Lung (tissue), 16 donors: Measurements from ENCODE around the gene MDN1. TPM values are rescaled to one million over a fixed set of nuclear protein-coding genes. Genes with fewer than 3 reads are reported as not detected.

Experiments used
- ATAC-seq: fragments of 200-7000 bp; cut with Tn5 transposase; one replicate; pipeline ENCODE4 v1.9.1; 2020; ENCODE audit warnings: moderate number of reproducible peaks; ENCODE audit not compliant: insufficient read depth, low FRiP score
- DNase-seq, 3 donors: peaks; one replicate each; pipeline ENCODE4 v3.0.0-alpha.2; 2013 to 2017
- H3K27ac ChIP-seq, 2 donors: one replicate each; pipeline ENCODE4 v1.5.1; 2013; ENCODE audit warnings: mild to moderate bottlenecking in 2 of 2, moderate library complexity in 2 of 2, control low read depth in 1 of 2, inconsistent platforms in 1 of 2, low read depth in 1 of 2, low read length in 1 of 2
- H3K27me3 ChIP-seq, 3 donors: one replicate each; pipeline ENCODE4 v1.5.1; 2013; ENCODE audit warnings: low read length in 2 of 3; ENCODE audit not compliant: control insufficient read depth in 3 of 3, insufficient read depth in 3 of 3
- H3K36me3 ChIP-seq, 4 donors: one replicate each; pipeline ENCODE4 v1.5.1; 2013; ENCODE audit warnings: low read length in 4 of 4, mild to moderate bottlenecking in 1 of 4, moderate library complexity in 1 of 4; ENCODE audit not compliant: control insufficient read depth in 4 of 4, insufficient read depth in 4 of 4
- H3K4me1 ChIP-seq, 5 donors: one replicate each; pipeline ENCODE4 v1.5.1; 2013; ENCODE audit warnings: low read length in 5 of 5, mild to moderate bottlenecking in 2 of 5, moderate library complexity in 1 of 5; ENCODE audit not compliant: control insufficient read depth in 5 of 5, insufficient read depth in 5 of 5
- H3K4me3 ChIP-seq: one replicate; pipeline ENCODE4 v1.5.1; 2013; ENCODE audit warnings: mild to moderate bottlenecking, control low read depth, moderate library complexity
- H3K9ac ChIP-seq, 2 donors: one replicate each; pipeline ENCODE4 v1.5.1; 2013; ENCODE audit warnings: low read length in 2 of 2, control low read depth in 1 of 2; ENCODE audit not compliant: insufficient read depth in 1 of 2
- H3K9me3 ChIP-seq, 4 donors: one replicate each; pipeline ENCODE4 v1.5.1; 2013; ENCODE audit warnings: low read length in 3 of 4, mild to moderate bottlenecking in 1 of 4, moderate library complexity in 1 of 4; ENCODE audit not compliant: control insufficient read depth in 4 of 4, insufficient read depth in 3 of 4
- CTCF ChIP-seq: IDR thresholded peaks from 2 replicates; pipeline ENCODE4 v1.5.1; 2012; ENCODE audit warnings: mild to moderate bottlenecking; ENCODE audit errors: control extremely low read depth, extremely low read depth
- WGBS, 2 donors: extraction: QIAGEN DNeasy Blood & Tissue Kit; methylation state at CpG; one replicate each; pipeline ENCODE4 v1.1.7; 2013; 5-methylcytosine and 5-hydroxymethylcytosine counted together
- long read RNA-seq, 5 donors: transcript quantifications; one replicate each; lab custom pipeline, GENCODE V29; 2026
- polyA plus RNA-seq, 2 donors: library from polyadenylated mRNA; stranded (reverse); fragments of 200-250 nt; gene quantifications; one replicate each; pipeline ENCODE4 v1.2.1, GENCODE V29; 2013
- total RNA-seq, 2 donors: library from RNA; depleted of rRNA in 1 of 2; stranded (reverse); fragments of >200 nt in 1 of 2; gene quantifications; one replicate each; pipeline ENCODE4 v1.2.1, GENCODE V29; 2014 to 2021
- donor health status: control.
- donor health status: control.
- donor health status: Bipolar disorder and iron deficiency.
- donor health status: healthy.
- donor health status: DM: yes; HTN: yes; CAD: no.

MDN1 gene
- total RNA-seq (10 to 100 TPM; 31.3 to 32.0 TPM), polyA plus RNA-seq (10 to 100 TPM in 1 of 2 donors, 1 to 10 TPM in 1; 7.6 to 33.8 TPM)
- long read RNA-seq, donor 1, partial matches to known transcripts, result 7 of 22 reads
- long read RNA-seq, donor 1, other reads (novel, unspliced or antisense), result 15 of 22 reads
- long read RNA-seq, donor 2, result 0 reads
- long read RNA-seq, donor 3, result 0 reads
- long read RNA-seq, donor 4, partial matches to known transcripts, result 0 of 7 reads
- long read RNA-seq, donor 4, other reads (novel, unspliced or antisense), result 7 of 7 reads
- long read RNA-seq, donor 5, partial matches to known transcripts, result 0 of 19 reads
- long read RNA-seq, donor 5, other reads (novel, unspliced or antisense), result 19 of 19 reads

- H3K9ac ChIP-seq, result peak within 1 kb of the TSS; percentile 87 to 89
- peak; percentile 97 for ATAC-seq
- H3K27me3 ChIP-seq, result no peaks in the 10 kb centered on the region
- DNase-seq, result peak; percentile 93 to 98 (median 96)
- no peak for TF ChIP-seq CTCF
- no peaks in the 10 kb centered on the region for H3K9me3 ChIP-seq
- H3K4me3 ChIP-seq, result peak within 1 kb of the TSS; percentile 83
- H3K36me3 ChIP-seq, result no peaks in the 10 kb centered on the region
- peaks cover 5 to 13% (median 9%) of the 10 kb centered on the region in 5 donors for H3K4me1 ChIP-seq
- WGBS, 2 donors, result 0% methylated on average over 64 to 65 of the region's 65 CpGs
- H3K27ac ChIP-seq, result peak within 1 kb of the TSS; percentile 78 to 94
Observed at GRCh38 chr6:89819336-89820130, at the start of gene MDN1. Gene MDN1, minus strand, starts transcription at chr6:89819794. Its CDS starts 187 bp downstream, at chr6:89819607.

GRCh38 chr6:89866024-89866678, 46.6 kb upstream of the MDN1 start:
- Histone ChIP-seq H3K36me3 (peaks cover 18 to 50% (median 36%) of the 10 kb centered on the region in 4 donors), H3K9me3 (peaks cover 0 to 5% (median 0%) of the 10 kb centered on the region in 4 donors), H3K4me1 (no peaks in the 10 kb centered on the region), H3K4me3 (no peak overlapping the region), H3K9ac (no peak overlapping the region), H3K27ac (no peak overlapping the region), H3K27me3 (no peaks in the 10 kb centered on the region)
- WGBS, 2 donors, result 96 to 98% methylated on average over 6 of the region's 6 CpGs
- no peak for TF ChIP-seq CTCF
- DNase-seq (no peak), ATAC-seq (no peak)

GRCh38 chr6:89862698-89863097, 43.1 kb upstream of the MDN1 start:
- H3K36me3 ChIP-seq, result peaks cover 17 to 44% (median 39%) of the 10 kb centered on the region in 4 donors
- ATAC-seq, result no peak
- TF ChIP-seq CTCF, result no peak
- no peak for DNase-seq
- peaks cover 0 to 5% (median 0%) of the 10 kb centered on the region in 4 donors for H3K9me3 ChIP-seq
- H3K4me3 ChIP-seq, result no peak overlapping the region
- H3K27ac ChIP-seq, result no peak overlapping the region
- no peak overlapping the region for H3K9ac ChIP-seq
- H3K27me3 ChIP-seq, result no peaks in the 10 kb centered on the region
- 87 to 90% methylated on average over 2 of the region's 2 CpGs for WGBS, 2 donors
- H3K4me1 ChIP-seq, result no peaks in the 10 kb centered on the region
